ENCODE data around the gene MTUS2.

- TF ChIP-seq CTCF (conservative IDR thresholded peaks at IDR 0.05 in 1 of 2, IDR thresholded peaks at IDR 0.05 in 1 of 2; ENCODE audit: low read depth in 1 of 2, low read length in 2 of 2) (no peak), EZH2 (IDR thresholded peaks at IDR 0.05; ENCODE audit: low read length, missing control alignments) (no peak)
Measured at GRCh38 chr13:29174093-29174492, 354.0 kb downstream of the MTUS2 start.
